ENCODE results near the gene GPR78.

DNA sequence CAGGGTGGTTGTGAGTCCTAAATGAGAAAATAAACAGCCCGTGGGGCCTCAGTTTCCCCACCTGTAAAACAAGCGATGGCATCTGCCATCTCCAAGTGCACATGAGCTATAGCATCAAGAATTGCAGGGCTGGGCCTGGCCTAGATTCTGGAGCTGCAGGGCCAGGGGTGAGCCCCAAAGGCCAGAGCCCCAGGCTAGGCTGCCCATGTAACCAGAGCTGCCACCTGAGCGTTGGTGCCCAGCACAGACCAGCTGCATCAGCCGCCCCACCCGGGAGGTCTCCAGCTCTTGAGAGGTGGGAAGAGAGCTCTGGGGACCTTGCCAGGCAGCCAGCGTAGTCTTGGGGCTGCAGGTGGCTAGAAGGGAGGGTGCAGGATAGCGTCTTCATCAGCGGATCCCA is 27.0 kb upstream of the GPR78 start:
- TF ChIP-seq ARNT (IDR thresholded peaks at IDR 0.05) (no peak), FOXM1 (IDR thresholded peaks at IDR 0.05; ENCODE audit: borderline replicate concordance) (no peak), SP1 (IDR thresholded peaks at IDR 0.05) (no peak), FOXA1 (IDR thresholded peaks at IDR 0.05) (no peak), NFRKB (IDR thresholded peaks at IDR 0.05) (no peak), BHLHE40 (IDR thresholded peaks at IDR 0.05; ENCODE audit: borderline replicate concordance) (no peak)
